Mesendoderm (in vitro differentiated cells): ENCODE measurements around the gene PRR36.

Source experiments
- DNase-seq: peaks from one replicate; pipeline ENCODE4 v3.0.0; 2013
- H2AK5ac ChIP-seq: 2 replicates; pipeline ENCODE4 v1.6.1; 2013; ENCODE audit warnings: low read length, inconsistent platforms
- H2BK120ac ChIP-seq: 2 replicates; pipeline ENCODE4 v1.6.1; 2013; ENCODE audit warnings: low read depth, mild to moderate bottlenecking, low read length, moderate library complexity, mixed read lengths
- H2BK15ac ChIP-seq: replicated peaks from 2 replicates; pipeline ENCODE4 v1.6.1; 2013; ENCODE audit warnings: low read depth, mild to moderate bottlenecking, moderate library complexity
- H2BK5ac ChIP-seq: 2 replicates; pipeline ENCODE4 v1.6.1; 2013; ENCODE audit warnings: low read length, inconsistent platforms
- H3K18ac ChIP-seq: 2 replicates; pipeline ENCODE4 v1.6.1; 2013; ENCODE audit warnings: mild to moderate bottlenecking, low read length, mixed read lengths
- H3K23ac ChIP-seq: one replicate; pipeline ENCODE4 v1.6.1; 2013; ENCODE audit warnings: low read length
- H3K27ac ChIP-seq: 2 replicates; pipeline ENCODE4 v1.5.1; 2013; ENCODE audit warnings: low read depth, mild to moderate bottlenecking, inconsistent platforms, low read length, moderate library complexity
- H3K27me3 ChIP-seq: 2 replicates; pipeline ENCODE4 v1.6.1; 2013; ENCODE audit warnings: low read length, control low read depth, mild to moderate bottlenecking, inconsistent platforms; ENCODE audit not compliant: insufficient read depth, poor library complexity
- H3K36me3 ChIP-seq: 2 replicates; pipeline ENCODE4 v1.6.1; 2013; ENCODE audit warnings: low read length, inconsistent platforms; ENCODE audit not compliant: control insufficient read depth, insufficient read depth
- H3K4ac ChIP-seq: one replicate; pipeline ENCODE4 v1.6.1; 2013; ENCODE audit warnings: low read depth, mild to moderate bottlenecking, low read length, moderate library complexity
- H3K4me1 ChIP-seq: 2 replicates; pipeline ENCODE4 v1.6.1; 2013; ENCODE audit warnings: low read depth, low read length, inconsistent platforms; ENCODE audit not compliant: control insufficient read depth
- H3K4me2 ChIP-seq: 2 replicates; pipeline ENCODE4 v1.6.1; 2013; ENCODE audit warnings: low read length
- H3K4me3 ChIP-seq: 2 replicates; pipeline ENCODE4 v1.5.1; 2013; ENCODE audit warnings: mild to moderate bottlenecking, low read length
- H3K56ac ChIP-seq: one replicate; pipeline ENCODE4 v1.6.1; 2013; ENCODE audit warnings: low read length
- H3K79me1 ChIP-seq: 2 replicates; pipeline ENCODE4 v1.6.1; 2013; ENCODE audit warnings: low read length, inconsistent platforms
- H3K79me2 ChIP-seq: 2 replicates; pipeline ENCODE4 v1.6.1; 2013; ENCODE audit warnings: mild to moderate bottlenecking, low read length; ENCODE audit not compliant: control insufficient read depth, insufficient read depth
- H3K9ac ChIP-seq: 2 replicates; pipeline ENCODE4 v1.6.1; 2013; ENCODE audit warnings: low read length, inconsistent platforms
- H4K5ac ChIP-seq: one replicate; pipeline ENCODE4 v1.6.1; 2013; ENCODE audit warnings: low read length
- H4K8ac ChIP-seq: one replicate; pipeline ENCODE4 v1.6.1; 2013; ENCODE audit warnings: low read depth, mild to moderate bottlenecking, control low read depth, low read length, moderate library complexity
- WGBS: extraction: QIAGEN DNeasy Blood & Tissue Kit; methylation state at CpG from one replicate; pipeline ENCODE4 v1.1.7; 2013; ENCODE audit warnings: low lambda C conversion rate, missing lambda C conversion rate; ENCODE audit not compliant: insufficient coverage; ENCODE audit errors: extremely low coverage; 5-methylcytosine and 5-hydroxymethylcytosine counted together

PRR36 gene

DNA sequence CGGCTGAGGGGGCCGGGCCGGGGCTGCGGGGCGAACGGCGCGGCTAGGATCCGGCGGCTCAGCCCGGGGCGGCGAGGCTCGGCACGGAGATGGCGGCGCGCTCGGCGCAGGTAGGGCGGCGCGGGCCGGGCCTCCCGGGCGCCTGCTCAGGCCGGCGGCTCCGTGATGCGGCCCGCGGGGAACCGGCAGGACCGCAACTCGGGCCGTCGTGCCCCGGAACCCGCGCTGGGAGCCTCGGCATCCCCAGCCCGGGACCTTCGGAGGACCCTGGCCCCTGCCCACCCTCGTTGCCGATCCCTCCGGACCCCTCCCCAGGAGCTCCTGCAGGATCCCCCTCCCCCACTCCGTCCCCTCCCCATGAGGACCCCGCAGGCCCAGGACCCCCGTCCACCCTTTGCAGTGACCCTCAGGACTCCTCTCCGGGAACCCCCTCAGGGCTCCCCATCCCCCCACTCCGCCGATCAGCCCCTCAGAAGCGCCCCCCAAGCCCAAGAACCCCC, 43.9 kb downstream of the PRR36 start:
- Histone ChIP-seq H3K36me3 (no peaks in the 10 kb centered on the region), H3K4ac (no peak overlapping the region), H2BK15ac (no peak overlapping the region), H2AK5ac (no peak overlapping the region), H3K4me2 (no peak overlapping the region), H3K4me1 (no peaks in the 10 kb centered on the region), H4K5ac (no peak overlapping the region), H3K9ac (peak overlapping the region; percentile 59), H2BK5ac (no peak overlapping the region), H3K27ac (no peak overlapping the region), H3K4me3 (peak overlapping the region; percentile 44), H3K18ac (peak overlapping the region; percentile 42), H3K79me2 (no peaks in the 10 kb centered on the region), H3K27me3 (peaks cover 2% of the 10 kb centered on the region), H2BK120ac (no peak overlapping the region), H4K8ac (no peak overlapping the region), H3K56ac (peak overlapping the region; percentile 76), H3K23ac (no peak overlapping the region), H3K79me1 (no peaks in the 10 kb centered on the region)
- DNase-seq, result no peak
- no CpG with 5 or more reads among the region's 53 CpGs for WGBS

DNA sequence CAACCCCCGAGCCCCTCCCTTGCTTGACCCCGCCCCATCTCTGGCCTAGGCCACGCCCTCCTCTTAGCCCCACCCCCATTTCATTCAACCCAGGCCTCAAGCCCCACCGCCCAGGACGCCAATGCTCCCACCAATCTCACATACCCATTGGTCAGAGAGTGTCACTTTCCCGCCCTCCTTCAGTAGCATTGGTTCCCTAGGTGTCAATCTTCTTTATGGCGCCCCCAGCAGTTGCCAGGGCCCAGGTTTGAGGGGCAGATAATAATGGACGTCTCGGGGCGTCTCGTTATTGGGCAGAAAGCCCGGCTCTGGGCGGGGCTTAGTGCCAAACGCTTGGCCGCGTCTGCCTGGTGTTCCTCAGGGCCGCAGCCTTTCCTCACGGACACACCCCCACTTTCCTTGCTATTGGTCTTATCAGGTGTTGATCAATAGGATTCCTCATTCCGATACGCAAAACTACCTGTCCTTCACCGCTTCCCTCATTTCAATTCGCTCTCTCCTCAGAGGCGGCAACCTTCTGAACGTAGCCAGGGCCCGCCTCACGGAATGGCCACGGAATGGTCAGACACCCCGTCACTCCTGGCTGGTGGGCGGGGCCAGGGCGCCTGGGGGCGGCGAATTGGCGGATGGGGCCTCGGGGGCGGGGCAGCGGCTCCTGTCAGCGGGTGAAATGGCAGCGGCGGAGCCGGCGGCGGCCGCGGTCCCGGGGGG, 44.5 kb downstream of the PRR36 start, which contains the start of gene EVI5L:
Gene EVI5L (plus strand): TSS at position 658 of the 711 bp plus-strand sequence. CDS start 16,325 bp downstream, outside the sequence.
- WGBS, result no CpG with 5 or more reads among the region's 45 CpGs

DNA sequence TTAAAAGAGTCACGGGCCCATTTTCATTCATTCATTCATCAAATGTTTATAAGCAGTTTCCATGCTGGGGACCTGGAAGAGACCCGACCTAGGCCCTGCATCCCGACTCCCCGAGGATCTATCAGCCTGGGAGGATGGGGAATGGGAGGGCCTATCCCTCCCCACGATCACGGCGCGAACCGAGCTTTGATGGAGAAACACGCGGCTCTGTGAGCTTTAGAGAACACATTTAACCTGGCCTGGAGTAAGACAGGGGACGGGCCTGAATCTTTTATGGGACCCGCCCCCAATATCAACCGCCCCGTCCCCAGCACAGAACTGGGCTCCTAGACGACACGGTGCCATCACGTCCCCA, 45.0 kb downstream of the PRR36 start:
- H3K27ac ChIP-seq, result no peak overlapping the region

More for the DNA sequence above, 44.5 kb downstream of the PRR36 start, which contains the start of gene EVI5L:
- H3K27me3 ChIP-seq, result peaks cover 2% of the 10 kb centered on the region
- H3K23ac ChIP-seq, result no peak within 1 kb of the TSS
- H4K8ac ChIP-seq, result no peak within 1 kb of the TSS
- H3K36me3 ChIP-seq, result no peaks in the 10 kb centered on the region
- no peak within 1 kb of the TSS for H2BK15ac ChIP-seq
- H3K79me1 ChIP-seq, result no peaks in the 10 kb centered on the region
- H3K18ac ChIP-seq, result peak within 1 kb of the TSS; percentile 42
- H2BK120ac ChIP-seq, result no peak within 1 kb of the TSS
- H3K4me1 ChIP-seq, result no peaks in the 10 kb centered on the region
- H3K4me2 ChIP-seq, result peak within 1 kb of the TSS; percentile 28
- no peak within 1 kb of the TSS for H2AK5ac ChIP-seq
- H3K4ac ChIP-seq, result no peak within 1 kb of the TSS
- peak within 1 kb of the TSS; percentile 76 for H3K56ac ChIP-seq
- H3K9ac ChIP-seq, result peak within 1 kb of the TSS; percentile 59
- H3K27ac ChIP-seq, result no peak within 1 kb of the TSS
- H3K79me2 ChIP-seq, result no peaks in the 10 kb centered on the region
- H3K4me3 ChIP-seq, result peak within 1 kb of the TSS; percentile 44
- H4K5ac ChIP-seq, result no peak within 1 kb of the TSS
- H2BK5ac ChIP-seq, result no peak within 1 kb of the TSS
- peak; percentile 100 for DNase-seq

DNA sequence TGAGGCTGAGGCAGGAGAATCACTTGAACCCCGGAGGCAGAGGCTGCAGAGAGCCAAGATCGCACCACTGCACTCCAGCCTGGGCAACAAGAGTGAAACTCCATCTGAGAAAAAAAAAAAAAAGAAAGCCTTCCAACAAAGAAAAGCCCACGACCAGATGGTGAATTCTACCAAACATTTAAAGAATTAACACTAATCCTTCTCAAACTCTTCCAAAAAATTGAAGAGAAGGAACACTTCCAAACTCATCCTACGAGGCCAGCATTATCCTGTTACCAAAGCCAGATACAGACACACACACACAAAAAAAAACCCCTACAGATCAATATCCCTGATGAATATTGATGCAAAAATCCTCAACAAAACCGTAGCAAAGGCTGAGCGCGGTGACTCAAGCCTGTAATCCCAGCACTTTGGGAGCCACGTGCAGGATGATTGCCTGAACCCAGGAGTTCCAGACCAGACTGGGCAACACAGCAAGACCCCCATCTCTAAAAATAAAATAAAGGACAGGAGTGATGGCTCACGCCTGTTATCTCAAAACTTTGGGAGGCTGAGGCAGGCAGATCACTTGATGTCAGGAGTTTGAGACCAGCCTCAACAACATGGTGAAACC, 50.4 kb downstream of the PRR36 start:
- Histone ChIP-seq H3K9ac (no peak overlapping the region), H3K27me3 (peaks cover 2% of the 10 kb centered on the region), H3K56ac (no peak overlapping the region), H3K18ac (no peak overlapping the region), H4K8ac (no peak overlapping the region), H2BK5ac (no peak overlapping the region), H3K79me2 (no peaks in the 10 kb centered on the region), H2BK15ac (no peak overlapping the region), H3K4me1 (no peaks in the 10 kb centered on the region), H3K4ac (no peak overlapping the region), H2BK120ac (no peak overlapping the region), H4K5ac (no peak overlapping the region), H3K27ac (no peak overlapping the region), H3K4me3 (no peak overlapping the region), H3K36me3 (no peaks in the 10 kb centered on the region), H2AK5ac (no peak overlapping the region), H3K4me2 (no peak overlapping the region), H3K23ac (no peak overlapping the region), H3K79me1 (no peaks in the 10 kb centered on the region)
- DNase-seq, result no peak
- WGBS, result no CpG with 5 or more reads among the region's 9 CpGs

More for the DNA sequence above, 45.0 kb downstream of the PRR36 start:
- no CpG with 5 or more reads among the region's 18 CpGs for WGBS
- Histone ChIP-seq H3K27me3 (peaks cover 2% of the 10 kb centered on the region), H3K79me1 (no peaks in the 10 kb centered on the region), H3K9ac (peak overlapping the region; percentile 37), H3K56ac (peak overlapping the region; percentile 65), H4K5ac (no peak overlapping the region), H3K18ac (no peak overlapping the region), H4K8ac (no peak overlapping the region), H2BK5ac (no peak overlapping the region), H3K4me3 (no peak overlapping the region), H3K79me2 (no peaks in the 10 kb centered on the region), H3K4me1 (no peaks in the 10 kb centered on the region), H3K4ac (no peak overlapping the region), H3K4me2 (peak overlapping the region; percentile 28), H2BK15ac (no peak overlapping the region), H2BK120ac (no peak overlapping the region), H3K36me3 (no peaks in the 10 kb centered on the region), H3K23ac (no peak overlapping the region), H2AK5ac (no peak overlapping the region)
- DNase-seq, result no peak

DNA sequence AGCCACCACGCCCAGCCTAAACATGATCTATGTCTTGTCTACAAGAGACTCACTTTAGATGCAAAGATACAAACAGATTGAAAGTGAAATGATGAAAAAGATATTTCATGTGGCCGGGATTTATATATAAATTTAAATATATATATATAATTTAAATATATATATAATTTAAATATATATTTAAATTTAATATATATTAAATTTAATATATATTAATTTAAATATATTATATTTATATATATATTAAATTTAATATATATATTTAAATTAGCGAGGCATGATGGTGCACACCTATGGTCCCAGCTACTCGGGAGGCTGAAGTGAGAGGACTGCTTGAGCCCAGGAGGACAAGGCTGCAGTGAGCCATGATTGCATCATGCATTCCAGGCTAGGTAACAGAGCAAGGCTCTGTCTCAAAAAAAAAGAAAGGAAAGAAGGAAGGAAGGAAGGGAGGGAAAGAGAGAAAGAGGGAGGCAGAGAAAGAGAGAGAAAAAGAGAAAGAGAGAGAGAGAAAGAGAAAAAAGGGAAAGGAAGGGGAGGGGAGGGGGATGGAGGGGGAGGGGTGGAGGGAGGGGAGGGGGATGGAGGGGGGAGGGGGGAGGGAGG, 51.2 kb downstream of the PRR36 start:
- Histone ChIP-seq H3K4ac (no peak overlapping the region), H3K79me1 (no peaks in the 10 kb centered on the region), H3K9ac (no peak overlapping the region), H2BK120ac (no peak overlapping the region), H3K4me3 (no peak overlapping the region), H3K4me1 (no peaks in the 10 kb centered on the region), H2BK15ac (no peak overlapping the region), H3K56ac (no peak overlapping the region), H3K18ac (no peak overlapping the region), H2AK5ac (no peak overlapping the region), H3K27ac (no peak overlapping the region), H3K27me3 (peaks cover 2% of the 10 kb centered on the region), H3K36me3 (no peaks in the 10 kb centered on the region), H2BK5ac (no peak overlapping the region), H4K8ac (no peak overlapping the region), H3K4me2 (no peak overlapping the region), H3K23ac (no peak overlapping the region), H3K79me2 (no peaks in the 10 kb centered on the region), H4K5ac (no peak overlapping the region)
- no peak for DNase-seq
- no CpG with 5 or more reads among the region's 4 CpGs for WGBS
